Liver (tissue), 9 donors: ENCODE data around the gene INSYN2B. TPM values are rescaled to one million over a fixed set of nuclear protein-coding genes. Genes with fewer than 3 reads are reported as not detected.

Experiments
- DNase-seq: peaks from one replicate; pipeline ENCODE4 v3.0.0-alpha.2; 2017; ENCODE audit warnings: low spot score
- H3K27ac ChIP-seq, 2 donors: one replicate each; pipeline ENCODE4 v1.7.0; 2013; ENCODE audit warnings: inconsistent platforms in 2 of 2, low read length in 2 of 2, control low read depth in 1 of 2, low read depth in 1 of 2, mild to moderate bottlenecking in 1 of 2
- H3K27me3 ChIP-seq, 4 donors: one replicate each; pipeline versions ENCODE4 v1.6.1 to v1.7.0; 2013; ENCODE audit warnings: low read length in 3 of 4, inconsistent platforms in 1 of 4, mild to moderate bottlenecking in 1 of 4, moderate library complexity in 1 of 4; ENCODE audit not compliant: control insufficient read depth in 4 of 4, insufficient read depth in 4 of 4
- H3K36me3 ChIP-seq, 4 donors: one replicate each; pipeline versions ENCODE4 v1.6.1 to v1.7.0; 2013; ENCODE audit warnings: low read length in 3 of 4, mild to moderate bottlenecking in 3 of 4, low read depth in 1 of 4, moderate library complexity in 1 of 4; ENCODE audit not compliant: control insufficient read depth in 4 of 4, insufficient read depth in 3 of 4
- H3K4me1 ChIP-seq, 4 donors: one replicate each; pipeline versions ENCODE4 v1.6.1 to v1.7.0; 2013; ENCODE audit warnings: low read length in 3 of 4, mild to moderate bottlenecking in 3 of 4, moderate library complexity in 1 of 4; ENCODE audit not compliant: control insufficient read depth in 4 of 4, insufficient read depth in 4 of 4
- H3K4me3 ChIP-seq, 3 donors: one replicate each; pipeline versions ENCODE4 v1.6.1 to v1.7.0; 2013; ENCODE audit warnings: low read length in 3 of 3, control low read depth in 1 of 3, low read depth in 1 of 3, mild to moderate bottlenecking in 1 of 3
- H3K9ac ChIP-seq, 2 donors: one replicate each; pipeline ENCODE4 v1.7.0; 2013; ENCODE audit warnings: low read length in 2 of 2, mild to moderate bottlenecking in 2 of 2, moderate library complexity in 2 of 2, control low read depth in 1 of 2, low read depth in 1 of 2
- H3K9me3 ChIP-seq, 4 donors: one replicate each; pipeline versions ENCODE4 v1.6.1 to v1.7.0; 2013; ENCODE audit warnings: low read length in 3 of 4; ENCODE audit not compliant: control insufficient read depth in 4 of 4
- EGR1 ChIP-seq, 2 donors: IDR thresholded peaks; 2 replicates each; pipeline ENCODE4 v1.6.1; 2016 to 2018; ENCODE audit warnings: antibody characterized with exemption in 2 of 2, low read depth in 2 of 2
- FOXA1 ChIP-seq: IDR thresholded peaks from 2 replicates; pipeline ENCODE4 v1.6.1; 2016; ENCODE audit warnings: antibody characterized with exemption
- FOXA2 ChIP-seq: IDR thresholded peaks from 2 replicates; pipeline ENCODE4 v1.6.1; 2016; ENCODE audit warnings: antibody characterized with exemption
- GABPA ChIP-seq, 2 donors: IDR thresholded peaks in 1 of 2; conservative IDR thresholded peaks in 1 of 2; 2 replicates each; pipeline ENCODE4 v1.6.1; 2016; ENCODE audit warnings: antibody characterized with exemption in 2 of 2, mild to moderate bottlenecking in 1 of 2, moderate library complexity in 1 of 2
- HNF4A ChIP-seq, 2 donors: conservative IDR thresholded peaks; 2 replicates each; pipeline ENCODE4 v1.6.1; 2016; ENCODE audit warnings: antibody characterized with exemption in 2 of 2, mild to moderate bottlenecking in 2 of 2
- HNF4G ChIP-seq: IDR thresholded peaks from 2 replicates; pipeline ENCODE4 v1.6.1; 2016; ENCODE audit warnings: antibody characterized with exemption
- JUND ChIP-seq, 2 donors: IDR thresholded peaks; 2 replicates each; pipeline ENCODE4 v1.6.1; 2016; ENCODE audit warnings: antibody characterized with exemption in 2 of 2
- NR2F2 ChIP-seq: IDR thresholded peaks from 2 replicates; pipeline ENCODE4 v1.6.1; 2016; ENCODE audit warnings: antibody characterized with exemption
- RAD21 ChIP-seq, 2 donors: IDR thresholded peaks; 2 replicates each; pipeline ENCODE4 v1.6.1; 2016; ENCODE audit warnings: antibody characterized with exemption in 2 of 2, mild to moderate bottlenecking in 2 of 2
- RXRA ChIP-seq, 2 donors: IDR thresholded peaks; 2 replicates each; pipeline ENCODE4 v1.6.1; 2017 to 2018; ENCODE audit warnings: antibody characterized with exemption in 2 of 2, mild to moderate bottlenecking in 1 of 2
- SP1 ChIP-seq: IDR thresholded peaks from 2 replicates; pipeline ENCODE4 v1.6.1; 2018; ENCODE audit warnings: antibody characterized with exemption, mild to moderate bottlenecking
- TAF1 ChIP-seq: conservative IDR thresholded peaks from 2 replicates; pipeline ENCODE4 v1.6.1; 2016; ENCODE audit warnings: antibody characterized with exemption, mild to moderate bottlenecking
- YY1 ChIP-seq: IDR thresholded peaks from 2 replicates; pipeline ENCODE4 v1.6.1; 2016; ENCODE audit warnings: antibody characterized with exemption, mild to moderate bottlenecking
- WGBS: extraction: QIAGEN DNeasy Blood & Tissue Kit; methylation state at CpG from one replicate; pipeline ENCODE4 v1.1.7; 2013; 5-methylcytosine and 5-hydroxymethylcytosine counted together
- polyA plus RNA-seq, 2 donors: library from polyadenylated mRNA; stranded (reverse) in 1 of 2; unstranded in 1 of 2; fragments of 200-250 nt in 1 of 2; fragments of >200 nt in 1 of 2; fragmentation: Nextera tagmentation in 1 of 2; extraction: Ambion mirVana in 1 of 2; gene quantifications; one replicate each; pipeline versions ENCODE4 v1.2.1 to v1.2.3, GENCODE V29; 2013 to 2015
- total RNA-seq, 2 donors: library from RNA; depleted of rRNA; stranded (reverse); fragments of >200 nt; gene quantifications; one replicate each; pipeline ENCODE4 v1.2.3, GENCODE V29; 2014
- TF ChIP-seq, protein P1 (sequence below): fragments of 150-350 bp; IDR thresholded peaks from 2 replicates; pipeline ENCODE4 v1.5.1; 2017; ENCODE audit warnings: improper control_type of control experiment, low read depth, low read length; ENCODE audit not compliant: missing input control
- TF ChIP-seq, protein P2 (sequence below): IDR thresholded peaks from 2 replicates; pipeline ENCODE4 v1.6.1; 2016; ENCODE audit warnings: antibody characterized with exemption
- TF ChIP-seq, protein P3 (sequence below): IDR thresholded peaks from 2 replicates; pipeline ENCODE4 v1.6.1; 2016; ENCODE audit warnings: antibody characterized with exemption
- TF ChIP-seq, protein P4 (sequence below): IDR thresholded peaks from 2 replicates; pipeline ENCODE4 v1.6.1; 2016; ENCODE audit warnings: antibody characterized with exemption
- TF ChIP-seq, protein P5 (sequence below): IDR thresholded peaks from 2 replicates; pipeline ENCODE4 v1.6.1; 2016; ENCODE audit warnings: antibody characterized with exemption, mild to moderate bottlenecking
- donor health status: healthy.
- donor health status: healthy.
- donor health status: healthy.
- donor health status: healthy.
- donor health status: healthy.

INSYN2B gene
- total and polyA plus RNA-seq, 4 donors = 0.08 to 0.33 (median 0.13) TPM; not detected in 1

DNA sequence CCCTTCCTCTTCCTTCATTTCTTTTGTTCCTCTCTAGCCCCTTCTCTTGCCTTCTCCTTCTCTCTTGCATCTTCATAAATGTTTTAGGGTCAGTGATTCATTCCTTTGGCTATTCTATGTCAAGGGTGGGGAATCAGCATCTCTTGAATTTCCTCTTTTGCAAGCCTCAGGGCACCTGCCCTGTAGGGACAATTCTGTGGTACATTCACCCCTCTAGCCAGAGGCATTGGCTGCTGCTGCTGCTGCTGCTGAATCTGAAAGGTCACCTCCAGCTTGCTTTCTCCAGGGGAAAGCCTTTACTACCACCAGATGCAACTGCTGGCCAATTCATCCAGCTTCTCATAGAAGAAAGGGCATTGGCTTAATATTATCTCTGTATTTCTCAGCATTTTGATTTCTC, 87.3 kb downstream of the INSYN2B start:
- Histone ChIP-seq H3K4me3 (no peak overlapping the region), H3K36me3 (no peaks in the 10 kb centered on the region), H3K27me3 (peaks cover 0 to 3% (median 0%) of the 10 kb centered on the region in 4 donors), H3K4me1 (no peaks in the 10 kb centered on the region), H3K9ac (no peak overlapping the region), H3K9me3 (no peaks in the 10 kb centered on the region), H3K27ac (no peak overlapping the region)
- no peak for TF ChIP-seq GABPA (IDR thresholded peaks at IDR 0.05 in 1 of 2, conservative IDR thresholded peaks at IDR 0.05 in 1 of 2)
- TF ChIP-seq HNF4A (conservative IDR thresholded peaks at IDR 0.05) = no peak
- no peak for DNase-seq

DNA sequence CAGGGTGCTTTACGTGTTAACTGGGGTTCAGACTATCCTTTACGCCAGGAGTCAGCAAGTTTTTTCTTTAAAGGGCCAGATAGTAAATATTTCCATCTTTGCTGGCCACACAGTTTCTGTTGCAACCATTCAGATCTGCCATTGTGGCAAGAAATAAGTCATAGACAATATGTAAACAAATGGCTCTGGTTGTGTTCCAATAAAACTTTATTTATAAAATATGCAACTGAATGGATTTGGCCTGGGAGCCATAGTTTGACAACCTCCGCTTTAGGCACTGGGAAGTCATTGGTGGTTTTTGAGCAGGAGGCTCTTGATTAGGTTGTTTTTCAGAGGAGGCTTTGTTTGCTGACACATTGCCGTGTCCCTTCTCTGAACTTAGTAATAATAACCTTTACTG, 90.7 kb downstream of the INSYN2B start:
- no peak overlapping the region for H3K9ac ChIP-seq
- H3K27ac ChIP-seq = no peak overlapping the region
- no peak for DNase-seq
- H3K27me3 ChIP-seq = peaks cover 0 to 3% (median 0%) of the 10 kb centered on the region in 4 donors
- no peak overlapping the region for H3K4me3 ChIP-seq
- no peaks in the 10 kb centered on the region for H3K9me3 ChIP-seq
- TF ChIP-seq YY1 (no peak), EGR1 (IDR thresholded peaks at IDR 0.05; ENCODE audit: low read depth in 2 of 2) (no peak), FOXA1 (no peak), RXRA (IDR thresholded peaks at IDR 0.05) (no peak), FOXA2 (no peak)
- TF ChIP-seq, protein P1, sequence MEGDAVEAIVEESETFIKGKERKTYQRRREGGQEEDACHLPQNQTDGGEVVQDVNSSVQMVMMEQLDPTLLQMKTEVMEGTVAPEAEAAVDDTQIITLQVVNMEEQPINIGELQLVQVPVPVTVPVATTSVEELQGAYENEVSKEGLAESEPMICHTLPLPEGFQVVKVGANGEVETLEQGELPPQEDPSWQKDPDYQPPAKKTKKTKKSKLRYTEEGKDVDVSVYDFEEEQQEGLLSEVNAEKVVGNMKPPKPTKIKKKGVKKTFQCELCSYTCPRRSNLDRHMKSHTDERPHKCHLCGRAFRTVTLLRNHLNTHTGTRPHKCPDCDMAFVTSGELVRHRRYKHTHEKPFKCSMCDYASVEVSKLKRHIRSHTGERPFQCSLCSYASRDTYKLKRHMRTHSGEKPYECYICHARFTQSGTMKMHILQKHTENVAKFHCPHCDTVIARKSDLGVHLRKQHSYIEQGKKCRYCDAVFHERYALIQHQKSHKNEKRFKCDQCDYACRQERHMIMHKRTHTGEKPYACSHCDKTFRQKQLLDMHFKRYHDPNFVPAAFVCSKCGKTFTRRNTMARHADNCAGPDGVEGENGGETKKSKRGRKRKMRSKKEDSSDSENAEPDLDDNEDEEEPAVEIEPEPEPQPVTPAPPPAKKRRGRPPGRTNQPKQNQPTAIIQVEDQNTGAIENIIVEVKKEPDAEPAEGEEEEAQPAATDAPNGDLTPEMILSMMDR = no peak
- no peaks in the 10 kb centered on the region for H3K4me1 ChIP-seq
- no peaks in the 10 kb centered on the region for H3K36me3 ChIP-seq
- 69% methylated on average over 4 of the region's 4 CpGs for WGBS

DNA sequence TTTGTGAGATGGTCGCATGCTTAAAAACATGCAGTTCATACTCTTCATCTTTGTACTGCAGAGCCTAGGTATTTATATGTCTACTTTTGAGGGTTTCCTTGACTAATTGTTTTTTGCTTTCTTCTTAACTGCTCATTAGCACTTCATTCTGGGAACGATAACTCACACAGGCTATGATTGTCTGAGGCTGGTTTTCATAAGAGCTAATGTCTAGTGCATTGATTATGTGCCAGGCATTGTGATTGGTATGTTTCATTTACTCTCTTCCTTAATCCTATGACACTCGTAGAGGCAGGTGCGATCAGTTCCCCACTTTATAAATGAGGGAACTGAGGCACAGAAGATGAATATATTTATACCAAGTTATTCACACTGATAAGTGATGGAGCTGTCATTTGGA, 93.6 kb downstream of the INSYN2B start:
- DNase-seq = no peak
- TF ChIP-seq SP1 (no peak), FOXA2 (no peak), NR2F2 (no peak), HNF4G (no peak), TAF1 (no peak), RXRA (IDR thresholded peaks at IDR 0.05) (no peak), EGR1 (IDR thresholded peaks at IDR 0.05; ENCODE audit: low read depth in 2 of 2) (no peak), YY1 (no peak), RAD21 (IDR thresholded peaks at IDR 0.05) (no peak), GABPA (IDR thresholded peaks at IDR 0.05 in 1 of 2, conservative IDR thresholded peaks at IDR 0.05 in 1 of 2) (no peak), JUND (IDR thresholded peaks at IDR 0.05) (no peak), FOXA1 (no peak), HNF4A (conservative IDR thresholded peaks at IDR 0.05) (no peak)
- TF ChIP-seq, protein P2, sequence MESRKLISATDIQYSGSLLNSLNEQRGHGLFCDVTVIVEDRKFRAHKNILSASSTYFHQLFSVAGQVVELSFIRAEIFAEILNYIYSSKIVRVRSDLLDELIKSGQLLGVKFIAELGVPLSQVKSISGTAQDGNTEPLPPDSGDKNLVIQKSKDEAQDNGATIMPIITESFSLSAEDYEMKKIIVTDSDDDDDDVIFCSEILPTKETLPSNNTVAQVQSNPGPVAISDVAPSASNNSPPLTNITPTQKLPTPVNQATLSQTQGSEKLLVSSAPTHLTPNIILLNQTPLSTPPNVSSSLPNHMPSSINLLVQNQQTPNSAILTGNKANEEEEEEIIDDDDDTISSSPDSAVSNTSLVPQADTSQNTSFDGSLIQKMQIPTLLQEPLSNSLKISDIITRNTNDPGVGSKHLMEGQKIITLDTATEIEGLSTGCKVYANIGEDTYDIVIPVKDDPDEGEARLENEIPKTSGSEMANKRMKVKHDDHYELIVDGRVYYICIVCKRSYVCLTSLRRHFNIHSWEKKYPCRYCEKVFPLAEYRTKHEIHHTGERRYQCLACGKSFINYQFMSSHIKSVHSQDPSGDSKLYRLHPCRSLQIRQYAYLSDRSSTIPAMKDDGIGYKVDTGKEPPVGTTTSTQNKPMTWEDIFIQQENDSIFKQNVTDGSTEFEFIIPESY = no peak
- TF ChIP-seq, protein P1 = no peak
- TF ChIP-seq, protein P3, sequence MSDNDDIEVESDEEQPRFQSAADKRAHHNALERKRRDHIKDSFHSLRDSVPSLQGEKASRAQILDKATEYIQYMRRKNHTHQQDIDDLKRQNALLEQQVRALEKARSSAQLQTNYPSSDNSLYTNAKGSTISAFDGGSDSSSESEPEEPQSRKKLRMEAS = no peak
- TF ChIP-seq, protein P4, sequence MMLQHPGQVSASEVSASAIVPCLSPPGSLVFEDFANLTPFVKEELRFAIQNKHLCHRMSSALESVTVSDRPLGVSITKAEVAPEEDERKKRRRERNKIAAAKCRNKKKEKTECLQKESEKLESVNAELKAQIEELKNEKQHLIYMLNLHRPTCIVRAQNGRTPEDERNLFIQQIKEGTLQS = no peak
- TF ChIP-seq, protein P5, sequence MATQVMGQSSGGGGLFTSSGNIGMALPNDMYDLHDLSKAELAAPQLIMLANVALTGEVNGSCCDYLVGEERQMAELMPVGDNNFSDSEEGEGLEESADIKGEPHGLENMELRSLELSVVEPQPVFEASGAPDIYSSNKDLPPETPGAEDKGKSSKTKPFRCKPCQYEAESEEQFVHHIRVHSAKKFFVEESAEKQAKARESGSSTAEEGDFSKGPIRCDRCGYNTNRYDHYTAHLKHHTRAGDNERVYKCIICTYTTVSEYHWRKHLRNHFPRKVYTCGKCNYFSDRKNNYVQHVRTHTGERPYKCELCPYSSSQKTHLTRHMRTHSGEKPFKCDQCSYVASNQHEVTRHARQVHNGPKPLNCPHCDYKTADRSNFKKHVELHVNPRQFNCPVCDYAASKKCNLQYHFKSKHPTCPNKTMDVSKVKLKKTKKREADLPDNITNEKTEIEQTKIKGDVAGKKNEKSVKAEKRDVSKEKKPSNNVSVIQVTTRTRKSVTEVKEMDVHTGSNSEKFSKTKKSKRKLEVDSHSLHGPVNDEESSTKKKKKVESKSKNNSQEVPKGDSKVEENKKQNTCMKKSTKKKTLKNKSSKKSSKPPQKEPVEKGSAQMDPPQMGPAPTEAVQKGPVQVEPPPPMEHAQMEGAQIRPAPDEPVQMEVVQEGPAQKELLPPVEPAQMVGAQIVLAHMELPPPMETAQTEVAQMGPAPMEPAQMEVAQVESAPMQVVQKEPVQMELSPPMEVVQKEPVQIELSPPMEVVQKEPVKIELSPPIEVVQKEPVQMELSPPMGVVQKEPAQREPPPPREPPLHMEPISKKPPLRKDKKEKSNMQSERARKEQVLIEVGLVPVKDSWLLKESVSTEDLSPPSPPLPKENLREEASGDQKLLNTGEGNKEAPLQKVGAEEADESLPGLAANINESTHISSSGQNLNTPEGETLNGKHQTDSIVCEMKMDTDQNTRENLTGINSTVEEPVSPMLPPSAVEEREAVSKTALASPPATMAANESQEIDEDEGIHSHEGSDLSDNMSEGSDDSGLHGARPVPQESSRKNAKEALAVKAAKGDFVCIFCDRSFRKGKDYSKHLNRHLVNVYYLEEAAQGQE = no peak
- Histone ChIP-seq H3K4me1 (no peaks in the 10 kb centered on the region), H3K27me3 (peaks cover 0 to 9% (median 0%) of the 10 kb centered on the region in 4 donors), H3K9ac (no peak overlapping the region), H3K36me3 (no peaks in the 10 kb centered on the region), H3K27ac (no peak overlapping the region), H3K9me3 (no peaks in the 10 kb centered on the region), H3K4me3 (no peak overlapping the region)
- 85% methylated on average over 4 of the region's 4 CpGs for WGBS
